GM18951 (cell line): ENCODE data around the gene JPH3.

ENCODE experiments used
- POLR2A ChIP-seq: IDR thresholded peaks from 4 replicates; pipeline ENCODE4 v1.6.1; 2011; ENCODE audit warnings: mild to moderate bottlenecking; ENCODE audit not compliant: insufficient read length, insufficient read depth; ENCODE audit errors: extremely low read depth
- in situ Hi-C: fragments of 300-500 bp; cut with MboI; formaldehyde crosslinking; loops from one replicate; pipeline ENCODE4 v1.12.0; 2022; ENCODE audit warnings: low sequenced_read_pairs, mixed read lengths, inconsistent platforms; ENCODE audit not compliant: unreplicated experiment

JPH3 gene

GRCh38 chr16:87690911-87691685 is 88.8 kb downstream of the JPH3 start:
- TF ChIP-seq POLR2A: no peak
- in situ Hi-C loops: no loop called here

GRCh38 chr16:87691686-87692079 is 89.4 kb downstream of the JPH3 start:
- in situ Hi-C loops: no loop called here
- no peak for TF ChIP-seq POLR2A

DNA sequence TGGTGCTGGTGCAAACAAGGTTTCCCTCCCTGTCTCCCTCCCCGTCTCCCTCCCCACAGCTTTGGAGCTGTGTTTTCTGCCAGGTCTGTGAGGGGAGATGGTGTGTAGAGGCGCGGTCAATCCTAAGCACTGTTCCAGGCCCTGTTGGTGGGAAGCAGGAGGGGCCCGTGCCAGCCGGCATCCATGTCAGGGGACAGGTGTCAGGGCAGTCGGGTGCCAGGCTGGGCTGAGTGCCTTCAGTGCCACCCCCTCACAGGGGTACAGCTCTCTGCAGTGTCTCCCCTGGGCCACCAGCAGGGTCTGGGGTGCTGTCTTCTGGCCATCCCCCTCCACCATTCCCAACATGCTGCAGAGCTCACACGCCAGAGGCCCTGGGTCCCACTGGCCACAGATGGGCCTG is 89.9 kb downstream of the JPH3 start:
- TF ChIP-seq POLR2A: no peak
- in situ Hi-C loops: no loop called here

DNA sequence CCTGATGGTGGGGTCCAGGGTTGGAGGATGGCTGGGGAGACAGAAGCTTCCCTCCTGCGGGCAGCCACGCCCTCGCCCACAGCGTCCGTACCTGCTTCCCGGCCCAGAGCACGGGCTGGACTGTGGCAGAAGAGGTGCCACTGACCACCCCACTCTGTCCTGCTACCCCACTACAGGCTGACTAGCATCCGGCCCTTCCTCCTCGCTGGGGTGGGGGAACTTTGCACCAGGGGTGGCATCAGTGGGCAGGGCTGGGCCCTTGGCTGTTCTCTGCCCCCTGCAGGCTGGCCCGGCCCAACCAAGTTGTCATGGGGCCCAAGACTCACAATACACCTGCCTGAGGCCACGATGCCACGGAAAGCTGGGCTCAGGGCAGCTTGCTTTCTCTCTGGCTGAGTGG is 90.4 kb downstream of the JPH3 start:
- in situ Hi-C loops: no loop called here
- TF ChIP-seq POLR2A: no peak

DNA sequence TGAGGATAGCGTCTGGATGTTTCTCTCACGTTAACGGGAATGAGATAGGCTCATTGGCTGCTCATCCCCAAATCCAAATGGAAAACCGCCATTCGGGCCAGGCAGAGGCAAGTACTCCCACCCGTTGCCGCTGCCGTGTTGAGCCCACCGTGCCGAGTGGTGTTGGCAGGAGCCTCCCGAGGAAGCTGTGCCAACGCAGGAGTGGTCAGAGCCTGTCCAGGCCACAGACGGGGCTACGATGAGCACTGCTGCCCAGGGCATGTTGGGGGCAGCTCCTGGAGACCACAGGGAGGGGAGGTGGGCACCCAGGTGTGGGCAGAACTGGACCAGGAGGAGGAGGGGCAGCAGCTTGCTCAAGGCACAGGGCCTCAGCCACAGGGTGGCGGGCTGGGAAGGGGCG is 91.5 kb downstream of the JPH3 start:
- TF ChIP-seq POLR2A: no peak
- in situ Hi-C loops: no loop called here

DNA sequence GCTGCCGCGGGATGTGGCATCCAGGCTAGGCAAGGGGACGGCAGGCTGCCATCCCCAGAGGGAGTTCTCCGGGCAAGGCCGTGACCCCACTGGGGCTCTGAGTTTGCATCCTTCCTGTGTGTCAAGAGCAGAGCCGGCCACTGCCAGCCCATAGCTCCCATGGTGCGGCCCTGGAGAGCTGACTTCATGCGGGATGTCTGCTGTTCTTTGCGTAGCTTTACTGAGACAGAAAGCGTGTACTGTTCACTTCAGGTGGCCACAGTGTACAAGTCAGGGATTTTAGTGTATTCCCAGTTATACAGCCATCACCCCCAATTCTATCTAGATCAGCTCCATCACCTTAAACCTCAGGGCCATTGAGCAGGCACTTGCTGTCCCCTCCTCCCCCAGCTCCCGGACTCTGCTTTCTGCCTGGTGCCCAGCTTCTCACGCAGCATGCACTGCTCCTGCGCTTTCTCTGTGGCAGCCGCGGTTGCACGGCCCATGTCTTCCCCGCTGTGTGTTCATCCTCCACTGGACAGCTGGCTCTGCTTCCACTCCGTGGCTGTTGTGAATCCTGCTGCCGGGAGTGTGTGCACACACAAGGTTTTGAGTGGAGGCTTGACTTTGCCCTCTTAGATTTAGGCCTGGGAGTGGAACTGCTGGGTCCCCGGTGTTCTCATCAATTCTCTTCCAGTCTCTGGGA is 92.3 kb downstream of the JPH3 start:
- in situ Hi-C loops: no loop called here
- TF ChIP-seq POLR2A: no peak

DNA sequence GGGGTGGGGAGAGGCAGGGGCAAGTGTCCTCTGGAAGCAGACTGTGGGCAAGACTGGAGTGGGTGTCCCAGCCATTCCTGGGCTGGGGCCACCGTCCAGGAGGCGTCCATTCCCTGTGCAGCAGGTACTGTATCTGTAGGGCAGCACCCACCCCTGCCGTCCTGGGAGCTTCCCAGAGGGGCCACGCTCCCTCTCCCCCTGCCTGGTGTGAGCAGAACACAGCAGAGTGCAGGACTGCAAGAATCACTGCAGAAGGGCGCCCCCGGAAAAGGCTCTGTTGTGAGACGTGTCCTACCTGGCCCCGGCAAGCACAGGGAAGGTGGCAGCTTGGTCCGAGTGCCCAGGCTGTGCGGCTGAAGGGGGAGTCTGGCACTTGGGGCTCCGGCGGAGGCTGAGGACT is 93.2 kb downstream of the JPH3 start:
- no peak for TF ChIP-seq POLR2A
- in situ Hi-C loops: no loop called here

GRCh38 chr16:87696726-87697125 is 94.4 kb downstream of the JPH3 start:
- TF ChIP-seq POLR2A: no peak
- in situ Hi-C loops: no loop called here

GRCh38 chr16:87697256-87697655 is 94.9 kb downstream of the JPH3 start:
- in situ Hi-C loops: no loop called here
- TF ChIP-seq POLR2A: no peak

DNA sequence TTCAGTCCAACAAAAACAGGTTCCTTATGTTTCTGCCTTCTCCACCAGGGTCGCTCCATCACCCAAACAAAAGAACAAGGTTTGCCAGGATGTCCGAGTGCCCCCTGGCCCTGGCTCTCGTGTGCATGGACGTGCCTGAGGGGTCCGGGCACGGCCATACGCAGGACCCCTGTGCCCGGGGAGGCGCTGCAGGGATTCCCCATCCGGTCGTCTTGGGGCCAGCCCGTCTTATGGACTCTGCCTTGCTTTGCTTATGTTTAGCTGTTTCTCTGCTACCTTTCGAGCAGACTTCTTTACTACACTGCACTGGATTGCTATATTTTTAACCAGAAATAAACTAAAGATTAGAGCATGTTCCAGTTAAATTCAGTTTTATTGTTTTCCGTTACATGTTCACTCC is 95.5 kb downstream of the JPH3 start:
- TF ChIP-seq POLR2A: no peak
- in situ Hi-C loops: no loop called here

- no peak for TF ChIP-seq POLR2A
- in situ Hi-C loops: no loop called here
These were observed 95.9 kb downstream of the JPH3 start for GRCh38 chr16:87698241-87698640.

GRCh38 chr16:87698676-87699199 is 96.4 kb downstream of the JPH3 start:
- TF ChIP-seq POLR2A: no peak

DNA sequence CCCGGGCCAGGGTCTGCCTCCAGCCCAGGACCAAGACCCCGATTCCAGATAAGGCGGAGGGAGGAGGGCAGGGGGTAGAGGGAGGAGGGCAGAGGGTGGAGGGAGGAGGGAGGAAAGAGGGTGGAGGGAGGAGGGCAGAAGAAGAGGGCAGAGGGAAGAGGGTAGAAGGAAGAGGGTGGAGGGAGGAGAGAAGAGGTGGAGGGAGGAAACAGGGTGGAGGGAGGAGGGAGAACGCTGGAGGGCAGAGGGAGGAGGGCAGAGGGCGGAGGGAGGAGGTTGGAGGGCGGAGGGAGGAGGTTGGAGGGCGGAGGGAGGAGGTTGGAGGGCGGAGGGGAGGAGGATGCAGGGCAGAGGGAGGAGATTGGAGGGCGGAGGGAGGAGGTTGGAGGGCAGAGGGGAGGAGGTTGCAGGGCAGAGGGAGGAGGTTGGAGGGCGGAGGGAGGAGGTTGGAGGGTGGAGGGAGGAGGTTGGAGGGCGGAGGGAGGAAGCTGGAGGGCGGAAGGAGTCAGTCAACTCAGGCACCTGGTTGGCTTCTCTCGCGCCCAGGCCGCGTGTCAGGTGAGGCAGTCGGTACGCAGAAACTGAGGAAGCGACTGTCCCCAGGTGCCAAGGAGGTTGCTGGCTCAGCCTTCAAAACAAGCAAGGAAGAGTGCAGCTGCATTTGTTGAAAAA is 98.2 kb downstream of the JPH3 start:
- in situ Hi-C loops: no loop called here
- no peak for TF ChIP-seq POLR2A

More at GRCh38 chr16:87698676-87699199, 96.4 kb downstream of the JPH3 start:
- in situ Hi-C loops: no loop called here
